Activated CD8-positive, alpha-beta memory T cell treated with anti-CD3 and anti-CD28 coated beads for 4 hours (primary cell): ENCODE measurements around the gene FBLN2.

Source experiments
- DNase-seq, 2 donors: peaks; one replicate each; pipeline ENCODE4 v3.0.0-alpha.2; 2020; ENCODE audit warnings: low read depth in 2 of 2

Gene FBLN2

GRCh38 chr3:13567684-13568514 lies 19.0 kb downstream of the FBLN2 start:
- no peak for DNase-seq

DNA sequence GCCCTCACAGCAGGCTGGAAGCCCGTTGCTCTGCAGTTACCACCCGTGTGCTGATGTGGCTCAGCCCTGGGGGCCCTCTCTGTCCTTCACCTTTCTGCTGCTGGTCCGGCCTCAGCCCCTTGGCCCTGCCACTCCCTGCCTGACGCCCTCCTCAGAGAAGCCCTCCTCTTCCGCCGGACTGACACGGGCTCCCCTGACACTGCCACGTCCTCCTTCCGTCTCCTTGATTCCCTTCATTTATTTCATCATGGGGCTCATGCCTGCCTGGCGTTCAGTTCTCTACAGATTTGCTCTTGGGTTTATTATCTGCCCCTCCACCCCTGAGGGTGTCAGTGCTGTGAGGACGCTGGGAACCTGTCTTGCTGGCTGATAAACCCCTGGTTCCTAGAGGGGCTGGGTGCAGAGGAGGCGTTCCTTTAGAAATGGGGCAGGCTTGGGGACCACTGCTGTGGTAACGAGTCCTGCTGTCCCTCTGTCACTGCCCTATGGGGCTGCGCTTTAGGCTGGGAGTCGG lies 19.6 kb downstream of the FBLN2 start:
- DNase-seq, result no peak

- no peak for DNase-seq
Observed at GRCh38 chr3:13569201-13569600, 20.3 kb downstream of the FBLN2 start.

DNA sequence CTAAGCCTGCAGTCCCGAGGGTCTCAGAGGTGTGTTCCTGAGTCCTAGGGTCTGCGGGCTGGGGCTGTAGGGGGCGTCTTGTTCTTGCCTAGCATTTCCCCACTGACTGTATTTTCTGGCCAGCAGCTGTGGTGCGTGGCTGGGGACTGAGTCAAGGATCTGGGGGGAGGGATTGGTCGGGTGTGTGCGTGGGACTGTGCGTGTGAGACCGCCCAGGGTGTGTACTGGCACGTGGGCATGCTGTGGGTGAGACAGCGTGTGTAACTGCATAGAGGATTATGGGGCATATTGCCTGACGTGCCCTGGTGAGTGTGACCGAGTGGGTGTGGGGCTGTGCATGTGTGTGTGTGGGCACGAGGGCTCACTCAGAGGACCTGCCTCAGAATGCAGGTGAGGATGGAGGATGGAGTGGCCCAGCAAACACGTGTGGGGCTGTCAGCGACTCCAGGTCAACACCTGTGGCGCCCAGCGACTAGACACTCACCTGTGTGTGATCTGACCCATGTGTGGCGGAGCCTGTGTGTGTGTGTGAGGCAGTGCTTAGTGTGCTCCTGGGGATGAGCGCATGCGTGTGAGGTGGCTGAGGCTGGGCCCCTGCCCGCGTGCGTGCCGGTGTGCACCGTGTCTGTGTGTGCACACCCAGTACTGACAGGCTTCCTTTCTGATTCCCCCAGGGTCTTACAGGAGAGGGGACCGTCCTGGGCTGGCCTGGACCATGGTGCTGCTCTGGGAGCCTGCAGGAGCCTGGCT lies 20.9 kb downstream of the FBLN2 start:
- DNase-seq, result no peak

DNA sequence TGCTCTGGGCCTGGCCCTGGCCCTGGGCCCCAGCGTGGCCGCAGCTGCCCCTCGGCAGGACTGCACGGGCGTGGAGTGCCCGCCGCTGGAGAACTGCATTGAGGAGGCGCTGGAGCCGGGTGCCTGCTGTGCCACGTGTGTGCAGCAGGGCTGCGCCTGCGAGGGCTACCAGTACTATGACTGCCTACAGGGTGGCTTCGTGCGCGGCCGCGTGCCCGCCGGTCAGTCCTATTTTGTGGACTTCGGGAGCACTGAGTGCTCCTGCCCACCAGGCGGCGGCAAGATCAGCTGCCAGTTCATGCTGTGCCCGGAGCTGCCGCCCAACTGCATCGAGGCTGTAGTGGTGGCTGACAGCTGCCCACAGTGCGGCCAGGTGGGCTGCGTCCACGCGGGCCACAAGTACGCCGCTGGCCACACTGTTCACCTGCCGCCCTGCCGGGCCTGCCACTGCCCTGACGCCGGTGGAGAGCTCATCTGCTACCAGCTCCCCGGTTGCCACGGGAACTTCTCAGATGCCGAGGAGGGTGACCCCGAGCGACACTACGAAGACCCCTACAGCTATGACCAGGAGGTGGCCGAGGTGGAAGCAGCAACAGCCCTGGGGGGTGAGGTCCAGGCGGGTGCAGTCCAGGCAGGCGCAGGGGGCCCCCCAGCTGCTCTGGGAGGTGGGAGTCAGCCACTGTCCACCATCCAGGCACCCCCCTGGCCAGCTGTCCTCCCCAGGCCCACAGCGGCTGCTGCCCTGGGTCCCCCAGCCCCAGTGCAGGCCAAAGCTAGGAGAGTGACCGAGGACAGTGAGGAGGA lies 21.7 kb downstream of the FBLN2 start:
- no peak for DNase-seq

GRCh38 chr3:13571264-13571663 lies 22.3 kb downstream of the FBLN2 start:
- DNase-seq, result no peak

DNA sequence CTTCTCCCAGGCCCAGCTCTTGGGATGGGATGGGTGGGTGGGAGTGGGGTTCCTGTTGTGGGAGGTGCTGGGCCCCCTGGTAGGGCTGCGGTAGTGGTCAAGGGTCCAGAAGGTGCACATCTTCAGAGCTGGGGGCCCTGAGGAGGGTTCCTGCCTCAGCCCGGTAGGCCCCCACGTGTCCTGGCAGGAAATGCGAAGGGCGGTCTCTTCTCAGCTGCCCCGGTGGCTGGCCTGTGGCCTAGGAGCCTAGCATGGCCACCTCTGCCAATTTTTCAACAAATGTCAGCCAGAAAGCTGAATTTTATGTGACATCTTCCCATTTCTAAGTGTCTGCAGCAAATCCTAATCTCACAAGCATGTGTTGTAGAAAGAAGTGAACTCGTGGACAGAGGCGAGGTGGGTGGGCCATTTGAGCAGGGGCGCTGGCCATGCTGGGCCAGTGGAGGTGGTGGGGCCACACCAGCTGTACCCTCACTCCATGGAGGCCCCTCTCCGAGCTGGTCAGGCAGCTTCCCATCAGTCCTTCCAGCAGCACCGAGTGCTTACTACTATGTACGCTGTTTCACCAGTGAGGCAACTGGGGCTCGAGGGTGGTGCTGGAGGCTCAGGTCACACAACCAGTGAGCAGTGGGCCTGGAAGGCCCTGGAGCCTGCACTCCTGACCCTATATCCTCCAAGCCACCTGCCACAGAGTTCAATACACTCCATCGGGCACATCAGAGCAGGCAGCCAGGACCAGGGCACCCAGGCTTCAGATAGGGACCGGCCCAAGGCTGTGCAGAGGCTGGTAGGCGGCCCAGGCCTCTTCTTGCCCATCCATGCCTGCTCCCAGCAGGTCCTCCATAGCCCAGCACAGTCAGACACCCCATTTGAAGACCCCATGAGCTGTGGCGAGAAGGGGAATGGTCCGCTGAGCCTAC lies 23.2 kb downstream of the FBLN2 start:
- DNase-seq, result no peak

GRCh38 chr3:13572926-13573623 lies 24.1 kb downstream of the FBLN2 start:
- no peak for DNase-seq

GRCh38 chr3:13574083-13574797 lies 25.3 kb downstream of the FBLN2 start:
- no peak for DNase-seq

DNA sequence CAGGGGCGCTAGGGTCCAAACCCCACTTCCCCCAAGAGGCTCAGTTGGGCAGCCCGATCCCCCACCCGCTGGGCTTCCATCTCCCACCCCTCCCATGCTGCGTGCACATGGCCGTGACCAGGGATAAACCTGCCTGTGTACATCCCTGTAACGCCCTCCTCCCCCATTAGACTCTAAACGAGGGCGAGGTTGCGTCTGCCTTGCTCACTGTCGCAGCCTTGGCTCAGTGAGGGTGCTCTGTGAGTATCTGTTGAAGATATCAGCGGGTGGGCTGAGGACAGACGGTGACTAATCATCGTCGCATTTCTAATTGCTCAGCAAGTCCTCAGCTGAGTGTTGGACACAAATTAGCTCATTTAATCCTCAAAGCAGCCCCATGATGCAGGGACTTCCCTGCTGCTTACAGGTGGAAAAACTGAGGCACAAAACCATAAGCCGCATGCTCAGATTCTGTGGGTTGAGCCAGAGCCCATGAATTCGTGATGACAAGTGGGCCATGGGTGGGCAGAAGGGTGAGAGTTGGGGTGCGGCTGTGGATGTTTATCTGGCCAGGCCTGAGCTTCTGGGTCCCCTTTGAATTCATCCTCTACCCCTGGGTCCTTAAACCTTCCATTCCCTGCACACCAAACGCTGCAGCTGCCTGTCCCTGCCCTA lies 26.0 kb downstream of the FBLN2 start:
- no peak for DNase-seq

DNA sequence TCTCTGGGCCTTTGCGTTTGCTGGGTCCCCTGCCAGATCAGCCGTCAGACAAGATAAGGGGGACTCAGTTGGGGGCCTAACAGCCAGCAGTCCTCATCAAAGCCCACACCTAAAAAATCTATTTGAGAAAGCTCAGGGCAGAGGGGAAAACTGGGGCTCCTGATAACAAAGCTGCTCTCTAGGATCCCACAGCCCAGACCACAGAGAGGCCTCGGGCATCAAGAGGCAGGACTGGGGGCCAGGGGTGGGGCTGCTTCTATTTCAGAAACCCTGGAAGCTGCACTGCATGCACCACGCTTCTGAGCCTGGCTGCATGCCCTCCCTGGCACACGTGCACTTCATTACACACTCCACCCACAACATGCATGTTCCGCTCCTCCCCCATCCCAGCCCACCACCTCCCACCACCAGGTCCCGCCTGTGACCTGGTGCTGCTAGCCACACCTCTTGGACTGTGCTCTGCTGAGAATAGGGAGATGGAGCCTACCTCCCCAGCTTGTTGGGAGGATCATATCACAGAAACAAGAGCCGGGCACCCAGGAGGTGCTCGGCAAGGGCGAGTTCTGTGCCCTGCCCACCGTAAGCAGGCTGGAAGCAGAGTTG lies 26.6 kb downstream of the FBLN2 start:
- DNase-seq, result no peak

DNA sequence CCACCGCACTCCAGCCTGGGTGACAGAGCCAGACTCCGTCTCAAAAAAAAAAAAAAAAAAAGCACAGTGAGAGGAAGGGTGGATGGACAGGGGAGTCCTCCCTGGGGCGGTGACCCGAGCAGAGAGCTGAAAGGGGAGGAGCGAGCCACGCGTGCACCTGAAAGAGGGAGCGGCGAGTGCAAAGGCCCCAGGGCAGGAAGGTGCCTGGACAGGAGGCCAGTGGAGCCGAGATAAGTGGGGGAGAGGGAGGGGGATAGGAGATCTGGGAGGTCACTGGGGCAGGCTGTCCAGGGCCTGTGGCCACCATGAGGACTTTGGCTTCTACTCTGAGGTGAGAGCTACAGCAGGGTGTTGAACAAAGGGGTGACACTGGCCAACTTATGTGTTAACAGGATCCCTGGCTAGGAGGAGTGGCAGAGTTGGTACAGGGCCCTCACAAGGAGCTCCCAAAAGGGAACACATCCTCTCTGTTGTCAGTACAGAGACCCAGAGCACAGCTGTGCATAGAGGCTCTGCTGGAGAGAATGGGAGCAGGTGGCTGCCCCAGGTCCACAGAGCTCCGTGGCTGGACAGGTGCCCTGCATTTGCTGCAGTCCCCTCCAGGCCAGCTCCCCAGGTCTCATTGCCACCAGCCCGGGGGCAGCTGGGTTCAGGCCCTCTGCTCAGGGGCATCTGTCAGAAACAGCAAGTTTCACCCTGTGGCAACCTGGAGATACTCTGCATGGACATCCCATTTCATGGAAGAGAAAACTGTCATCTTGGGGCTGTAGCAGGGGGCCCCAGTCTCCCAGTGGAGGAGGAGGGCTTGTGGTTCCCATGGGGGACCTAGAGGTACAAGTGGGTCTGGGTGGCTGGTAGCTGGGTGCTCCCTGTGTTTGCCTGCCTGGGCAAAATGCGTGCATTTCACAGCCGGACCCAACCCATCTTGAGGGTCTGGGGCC lies 28.5 kb downstream of the FBLN2 start:
- DNase-seq, result no peak

- no peak for DNase-seq
Observed at GRCh38 chr3:13578251-13578650, 29.3 kb downstream of the FBLN2 start.

DNA sequence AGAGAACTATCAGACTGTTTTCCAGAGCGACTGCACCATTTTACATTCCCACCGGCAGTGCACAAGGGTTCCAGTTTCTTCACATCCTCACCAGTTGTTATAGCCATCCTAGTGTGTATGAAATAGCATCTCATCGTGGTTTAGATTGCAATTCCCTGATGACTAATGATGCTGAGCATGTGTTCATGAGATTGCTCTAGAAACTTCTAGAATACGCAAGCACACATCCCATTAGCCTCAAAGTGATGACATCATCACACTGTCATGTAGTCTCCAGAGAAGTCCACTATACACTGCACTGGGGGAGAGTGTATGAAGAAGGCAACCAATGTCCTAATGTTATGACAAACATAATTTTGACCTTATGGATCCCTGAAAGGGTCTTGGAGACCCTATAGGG lies 30.1 kb downstream of the FBLN2 start:
- DNase-seq, result no peak

- DNase-seq, result no peak
Observed at GRCh38 chr3:13580256-13581023, 31.5 kb downstream of the FBLN2 start.

- DNase-seq, result no peak
Observed at GRCh38 chr3:13581485-13582365, 32.8 kb downstream of the FBLN2 start.
